Left renal pelvis (tissue), 4 donors: ENCODE data around the gene ATP5ME. TPM values are rescaled to one million over a fixed set of nuclear protein-coding genes. Genes with fewer than 3 reads are reported as not detected.
"Not testable (repeated sequence)": the region's sequence is repeated elsewhere in the genome, so short reads cannot be mapped to it uniquely, and the experiment has no call there.

Source experiments
- DNase-seq, 4 donors: peaks; one replicate each; pipeline ENCODE4 v3.0.0-alpha.2; 2013; ENCODE audit warnings: low read depth in 4 of 4, low spot score in 3 of 4
- polyA plus RNA-seq, 4 donors: library from polyadenylated mRNA; unstranded; fragments of 120-200 nt; gene quantifications; one replicate each; pipeline ENCODE4 v1.2.1, GENCODE V29; 2013; ENCODE audit not compliant: insufficient read length in 4 of 4

The ATP5ME gene
- polyA plus RNA-seq, 4 donors = 171 to 315 (median 274) TPM

DNA sequence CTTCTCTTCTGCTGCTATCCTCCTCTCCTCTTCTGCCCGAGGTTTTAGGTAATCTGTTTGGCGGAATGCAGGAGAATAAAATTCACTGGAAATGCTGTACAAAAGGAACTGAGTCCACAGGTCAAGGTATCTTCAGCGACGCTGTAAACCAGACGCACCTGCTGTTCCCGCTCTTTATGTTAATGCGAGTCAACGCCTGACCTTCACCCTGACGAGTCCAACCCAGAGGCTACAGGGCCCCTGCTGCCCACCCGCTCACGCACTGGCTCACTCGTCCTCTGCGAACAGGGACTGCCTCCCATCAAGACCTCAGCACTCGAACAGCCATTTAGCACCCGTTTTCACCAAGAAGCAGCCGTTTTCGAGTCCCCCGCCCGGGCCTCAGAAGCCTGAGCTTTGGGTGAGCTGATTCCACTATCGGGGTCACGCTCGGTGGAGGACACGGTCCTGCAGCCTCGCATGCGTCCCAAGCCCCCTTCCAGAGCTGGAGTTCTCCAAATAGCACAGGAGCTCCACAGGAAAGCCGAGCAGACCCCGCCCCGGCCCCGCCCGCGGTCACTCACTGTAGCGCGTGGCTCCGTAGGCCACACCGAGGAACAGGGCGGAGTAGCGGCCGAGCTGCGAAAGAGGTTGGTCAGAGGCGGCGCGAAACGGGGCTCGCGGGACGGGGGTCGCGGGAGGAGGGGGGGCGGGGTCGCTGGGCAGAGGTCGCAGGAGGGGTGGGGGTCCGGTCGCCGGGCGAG, 556 bp downstream of the ATP5ME start:
- no peak for DNase-seq

DNA sequence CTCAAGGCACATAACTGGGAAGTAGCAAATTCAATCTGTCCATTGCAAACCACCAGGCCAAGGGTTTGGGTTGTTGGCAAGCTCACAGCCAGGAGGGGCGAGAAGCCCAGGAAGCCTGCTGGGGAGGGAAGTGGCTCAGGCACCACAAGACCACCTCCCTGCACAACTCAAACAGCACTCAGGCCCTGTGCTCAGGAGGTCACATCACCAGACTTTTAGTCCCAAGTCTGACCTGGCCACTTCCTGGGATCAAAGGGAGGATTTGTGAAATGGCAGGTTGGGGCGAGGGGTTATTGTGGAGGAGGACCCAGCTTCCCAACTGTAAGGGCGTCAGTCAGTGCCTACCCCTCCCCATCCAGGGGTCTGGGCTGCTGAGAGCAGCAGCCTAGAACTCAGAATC, 2.3 kb downstream of the ATP5ME start:
- DNase-seq = no peak

- not testable (repeated sequence) for DNase-seq
Observed at GRCh38 chr4:669806-670559, 4.1 kb downstream of the ATP5ME start.

DNA sequence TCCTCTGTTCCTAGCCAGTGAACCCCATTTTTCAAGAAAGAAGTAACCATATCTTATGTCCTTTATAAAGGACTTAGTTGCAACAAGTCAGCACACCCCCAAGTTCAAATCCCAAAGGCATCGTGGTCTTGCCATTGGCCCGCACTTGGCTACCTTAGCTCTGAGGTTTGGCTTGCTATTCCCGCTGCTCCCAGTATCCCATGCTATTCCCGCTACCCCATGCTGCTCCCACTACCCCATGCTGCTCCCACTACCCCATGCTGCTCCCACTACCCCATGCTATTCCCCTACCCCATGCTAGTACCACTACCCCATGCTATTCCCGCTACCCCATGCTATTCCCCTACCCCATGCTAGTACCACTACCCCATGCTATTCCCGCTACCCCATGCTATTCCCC, 5.9 kb downstream of the ATP5ME start:
- DNase-seq = not testable (repeated sequence)

DNA sequence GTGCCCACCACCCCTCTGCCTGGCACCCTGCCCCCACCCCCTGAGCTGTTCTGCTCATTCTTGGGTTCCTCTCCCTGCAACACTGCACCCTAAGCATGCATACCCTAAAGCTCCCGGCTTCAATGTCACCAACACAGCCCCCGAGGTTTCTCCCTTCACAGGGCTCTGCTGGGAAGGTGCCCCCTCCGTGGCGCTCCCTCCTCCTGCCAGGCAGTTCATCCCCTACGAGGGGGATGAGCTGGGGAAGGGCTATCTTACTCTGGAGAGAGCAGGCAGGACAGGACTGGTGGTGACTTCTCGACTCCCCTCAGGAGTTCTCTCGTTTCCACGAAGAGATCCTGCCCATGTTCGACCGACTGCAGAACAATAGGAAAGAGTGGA, 6.5 kb downstream of the ATP5ME start:
- no peak for DNase-seq

DNA sequence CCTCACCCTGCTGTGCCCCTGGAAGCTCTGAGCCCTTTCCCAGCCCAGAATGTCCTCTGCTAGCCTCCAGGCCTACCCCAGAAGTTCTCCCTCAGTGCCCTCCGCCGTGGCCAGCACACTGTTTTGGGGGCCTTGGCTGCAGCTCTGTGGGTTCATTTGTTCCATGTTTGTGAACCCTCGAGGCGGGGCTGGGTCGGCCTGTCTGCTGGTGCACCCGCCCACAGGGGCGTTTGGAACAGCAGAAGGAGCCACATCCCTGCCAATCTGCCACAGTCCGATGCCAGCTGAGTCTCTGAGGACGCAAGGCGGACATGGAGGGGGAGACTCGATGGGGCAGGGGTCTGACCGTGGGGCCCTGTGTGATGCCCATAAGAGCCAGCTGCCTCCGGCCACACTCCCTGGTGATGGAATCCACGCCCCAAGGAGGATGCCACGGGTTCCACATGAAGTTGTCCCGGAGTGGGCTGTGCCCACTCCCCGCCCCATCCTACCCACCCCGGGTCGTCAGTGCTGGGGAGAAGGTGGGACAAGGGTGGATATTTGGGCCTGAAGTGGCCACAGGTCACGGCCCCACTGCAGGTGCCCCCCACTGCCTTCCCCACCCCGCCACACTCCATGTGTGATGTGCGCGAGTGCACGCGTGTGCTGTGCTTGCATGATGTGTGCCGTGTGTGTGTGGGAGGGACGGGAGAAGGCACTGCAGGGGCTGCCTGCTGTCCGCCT, 7.1 kb downstream of the ATP5ME start:
- no peak for DNase-seq

GRCh38 chr4:666436-666810, 7.7 kb downstream of the ATP5ME start:
- no peak for DNase-seq

DNA sequence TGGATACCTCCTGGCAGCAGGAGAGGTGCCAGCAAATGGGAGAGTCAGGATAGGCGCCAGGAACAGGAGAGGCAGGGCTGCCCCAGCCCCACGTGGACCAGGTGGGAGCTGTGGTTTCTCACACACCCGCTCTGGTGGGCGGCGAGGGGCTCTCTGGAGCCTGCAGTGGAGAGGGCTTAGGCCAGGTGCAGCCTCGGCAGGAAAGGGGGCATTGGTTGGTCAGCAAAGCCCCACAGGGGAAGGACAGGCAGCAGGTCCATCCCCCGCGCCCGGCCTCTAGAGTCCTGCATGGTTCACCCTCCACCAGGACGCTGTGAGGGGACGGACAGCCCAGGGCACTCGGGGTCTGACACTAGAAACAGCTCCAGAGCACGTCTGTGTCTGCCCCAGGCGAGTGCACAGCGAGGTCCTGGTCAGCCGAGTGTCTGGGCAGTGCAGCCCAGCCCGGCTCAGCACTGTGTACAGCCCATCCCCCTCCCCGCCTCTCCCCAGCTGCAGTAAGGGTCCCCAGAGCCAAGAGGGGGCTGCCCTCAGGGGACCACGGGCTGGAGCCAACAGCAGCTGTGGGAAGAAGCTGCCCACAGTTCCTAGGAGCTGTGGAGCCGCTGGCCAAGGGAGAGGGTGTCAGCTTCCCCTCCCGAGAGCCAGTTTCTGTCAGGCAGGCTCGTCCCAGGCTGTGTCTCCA, 8.2 kb downstream of the ATP5ME start:
- no peak for DNase-seq

DNA sequence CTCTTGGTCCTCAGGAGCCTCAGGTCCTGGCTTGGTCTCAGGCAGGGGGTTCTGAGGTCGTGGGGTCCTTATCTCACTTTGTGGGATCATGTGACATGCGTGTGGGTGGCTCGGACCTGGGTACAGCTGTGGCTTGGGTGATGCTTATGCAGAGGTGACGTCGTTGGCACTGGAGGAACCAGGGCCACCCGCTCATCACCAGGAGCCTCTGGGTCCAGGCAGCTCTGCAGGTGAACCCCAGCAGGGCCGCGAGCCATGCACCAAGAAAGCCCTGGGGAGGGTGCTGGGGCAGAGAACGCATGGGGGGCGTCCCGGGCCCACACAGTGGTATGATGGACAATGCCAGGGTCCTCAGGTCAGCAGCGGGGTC, 8.7 kb downstream of the ATP5ME start:
- DNase-seq = no peak

GRCh38 chr4:664713-665231, 9.3 kb downstream of the ATP5ME start:
- no peak for DNase-seq

GRCh38 chr4:663438-664428, 10.3 kb downstream of the ATP5ME start:
- DNase-seq = peak in 1 of 4 donors; percentile 59

DNA sequence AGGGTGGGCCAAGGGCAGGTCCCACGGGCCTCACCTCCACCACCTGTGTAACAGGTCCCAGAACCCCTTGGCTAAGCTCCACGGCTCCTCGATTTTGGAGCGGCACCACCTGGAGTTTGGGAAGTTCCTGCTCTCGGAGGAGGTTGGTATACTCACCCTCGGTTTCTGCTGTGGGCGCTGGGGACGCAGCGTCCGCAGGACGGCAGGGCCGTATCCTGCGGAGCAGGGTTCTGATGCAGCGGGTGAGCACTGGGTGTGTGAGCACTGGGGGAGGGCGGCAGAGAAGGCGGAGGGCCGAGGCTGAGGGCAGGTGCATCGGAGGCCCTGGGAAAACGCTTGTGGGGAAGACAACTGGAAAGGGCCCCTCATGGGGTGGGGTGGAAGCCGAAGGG, 11.0 kb downstream of the ATP5ME start:
- DNase-seq = no peak

DNA sequence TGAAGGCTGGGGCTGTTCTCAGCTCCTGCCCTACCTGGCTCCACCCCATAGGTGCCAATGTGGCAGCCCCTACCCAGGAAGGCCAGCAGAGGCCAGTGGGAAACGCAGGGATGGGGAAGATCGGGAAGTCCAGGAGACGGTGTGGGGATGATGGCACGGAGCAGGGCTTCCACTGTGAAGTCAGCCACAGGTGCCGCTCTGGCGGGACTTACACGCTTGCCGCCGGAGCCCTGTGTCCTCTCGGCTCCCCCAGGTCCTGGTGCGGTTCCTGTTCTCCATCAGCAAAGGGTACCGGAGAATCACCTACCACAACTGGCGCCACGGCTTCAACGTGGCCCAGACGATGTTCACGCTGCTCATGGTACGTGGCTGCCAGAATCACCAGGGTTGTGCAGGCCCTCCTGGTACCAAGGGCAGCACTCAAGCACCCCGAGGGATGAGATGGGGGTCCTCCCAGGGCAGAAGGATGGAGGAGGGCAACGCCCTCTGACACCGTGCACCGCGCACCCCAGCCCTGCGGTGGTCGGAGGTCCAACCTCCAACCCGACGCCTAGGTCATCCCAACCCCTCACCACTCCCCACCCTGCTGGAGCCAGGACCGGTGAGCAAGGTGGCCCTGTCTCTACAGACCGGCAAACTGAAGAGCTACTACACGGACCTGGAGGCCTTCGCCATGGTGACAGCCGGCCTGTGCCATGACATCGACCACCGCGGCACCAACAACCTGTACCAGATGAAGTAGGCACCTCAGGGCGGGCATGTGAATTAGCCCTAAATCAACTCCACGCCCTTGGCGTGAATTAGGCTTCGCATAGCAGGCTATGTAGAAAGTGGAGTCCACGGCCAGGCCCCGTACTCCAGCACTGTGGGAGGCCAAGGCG, 12.0 kb downstream of the ATP5ME start:
- DNase-seq = no peak

GRCh38 chr4:661231-661630, 12.8 kb downstream of the ATP5ME start:
- DNase-seq = no peak

DNA sequence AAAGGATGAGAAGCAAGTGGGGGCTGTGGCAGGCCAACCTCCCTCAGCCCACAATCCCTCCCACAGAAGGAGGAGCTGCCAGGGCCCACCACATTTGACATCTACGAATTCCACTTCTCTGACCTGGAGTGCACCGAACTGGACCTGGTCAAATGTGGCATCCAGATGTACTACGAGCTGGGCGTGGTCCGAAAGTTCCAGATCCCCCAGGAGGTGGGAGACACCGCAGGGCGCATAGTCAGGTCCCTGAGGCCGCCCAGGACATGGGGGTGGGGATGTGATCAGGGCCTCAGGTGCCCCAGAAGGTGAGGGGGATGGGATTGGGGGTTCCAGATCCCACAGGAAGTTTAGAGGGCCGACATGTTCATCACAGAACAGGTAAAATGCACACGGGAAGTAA, 13.7 kb downstream of the ATP5ME start:
- DNase-seq = no peak

DNA sequence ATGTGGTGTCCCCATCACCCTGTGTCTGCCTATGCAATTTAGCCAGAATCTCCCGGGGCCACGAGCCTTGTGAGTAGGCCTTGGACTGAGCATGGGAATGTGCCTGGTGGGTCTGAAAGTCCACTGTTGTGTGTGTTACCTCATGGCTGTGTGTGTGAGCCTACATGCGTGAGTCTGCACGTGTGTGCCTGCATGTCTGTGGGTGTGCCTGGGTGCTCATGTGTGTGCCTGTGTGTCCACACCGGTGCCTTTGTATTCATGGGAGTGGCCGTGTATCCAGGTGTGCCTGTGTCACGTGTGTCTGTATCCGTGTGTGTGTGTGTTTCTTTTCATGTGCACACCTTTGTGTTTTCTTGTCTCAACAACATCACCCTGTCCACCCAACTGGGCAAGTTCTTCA, 14.2 kb downstream of the ATP5ME start:
- DNase-seq = no peak

DNA sequence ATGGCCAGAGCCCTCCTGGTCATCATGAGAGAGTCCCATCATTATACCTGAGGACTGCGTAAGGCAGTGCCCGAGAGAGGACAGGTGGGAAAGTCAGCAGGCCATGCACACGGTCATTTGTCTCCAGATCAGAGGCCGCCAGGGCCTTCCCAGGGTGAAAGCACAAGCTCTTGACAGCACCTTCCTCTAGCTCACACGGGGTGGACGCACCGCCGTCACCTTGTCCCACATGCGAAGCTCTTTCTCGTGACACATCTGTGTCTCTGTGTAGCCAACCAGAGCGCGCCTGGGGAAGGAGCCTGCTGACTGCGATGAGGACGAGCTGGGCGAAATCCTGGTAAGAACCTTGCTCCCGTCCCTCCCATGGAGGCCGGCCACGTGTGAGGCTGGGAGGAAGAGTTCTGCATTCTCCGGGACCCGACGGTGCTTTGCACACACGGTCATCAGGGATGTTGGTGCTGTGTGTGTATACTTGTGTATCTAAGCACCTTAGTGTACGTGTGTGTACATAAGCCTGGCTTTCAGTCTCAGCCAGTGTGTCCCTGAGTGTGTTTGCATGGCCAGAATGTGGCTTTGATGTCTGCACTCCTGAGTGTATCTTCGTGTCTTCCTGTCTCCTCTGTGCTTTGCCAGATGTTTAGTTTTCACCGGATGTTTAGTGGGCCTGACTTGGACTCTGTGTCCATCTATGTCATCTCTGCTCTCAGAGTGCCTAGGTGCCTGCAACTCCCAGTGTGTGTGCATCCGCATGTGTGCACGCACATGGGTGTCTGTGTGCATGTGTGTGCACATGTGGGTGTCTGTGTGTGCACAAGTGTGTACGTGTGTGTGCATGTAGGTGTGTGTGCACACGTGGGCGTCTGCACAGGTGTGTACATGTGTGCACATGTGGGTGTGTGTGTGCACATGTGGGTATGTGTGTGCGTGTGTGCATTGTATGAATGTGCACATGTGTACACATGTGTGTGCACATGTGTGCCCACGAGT, 15.1 kb downstream of the ATP5ME start:
- DNase-seq = no peak
